ENCODE data around the gene SIGLEC6.
"Not testable (repeated sequence)": the region's sequence is repeated elsewhere in the genome, so short reads cannot be mapped to it uniquely, and the experiment has no call there.

SIGLEC6 gene

DNA sequence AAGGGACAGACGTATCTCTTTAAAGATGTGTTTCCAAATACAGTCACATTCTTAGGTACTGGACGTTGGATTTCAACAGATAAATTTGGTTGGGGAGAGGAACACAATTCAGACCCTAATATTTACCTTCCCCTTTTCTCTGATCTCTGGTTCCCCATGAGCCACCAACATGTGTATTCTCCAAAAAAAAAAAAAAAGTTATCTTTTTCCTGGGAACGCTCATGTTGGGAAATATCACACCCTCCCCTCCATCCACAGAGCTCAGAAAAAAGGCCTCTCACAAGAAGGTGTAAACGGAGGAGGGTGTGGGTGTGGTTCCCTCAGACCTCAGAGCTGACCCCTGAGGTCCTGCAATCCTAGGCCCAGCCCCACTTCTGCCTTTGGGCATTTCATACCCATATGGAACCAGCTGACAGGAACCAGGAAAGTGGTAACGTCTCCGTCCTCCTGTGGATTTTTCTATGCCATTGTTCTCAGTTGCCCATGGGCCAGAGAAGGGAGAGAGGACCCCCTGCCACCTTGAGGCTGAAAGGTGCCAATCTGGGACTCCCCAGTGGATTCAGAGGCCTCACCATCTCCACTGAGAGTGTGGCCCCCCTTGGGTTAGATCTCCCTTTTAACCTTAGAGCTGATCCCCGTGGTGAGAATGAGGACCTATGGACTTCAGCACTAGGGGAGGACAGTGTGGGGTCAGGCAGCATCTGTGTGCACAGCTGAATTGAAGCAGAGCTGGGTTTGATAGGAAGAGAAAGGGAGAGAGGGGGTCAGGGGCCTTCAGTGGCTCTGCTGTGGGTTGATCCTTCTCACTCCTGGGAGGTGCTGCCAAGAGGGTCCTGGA, 21.4 kb downstream of the SIGLEC6 start:
- Mint-ChIP-seq H3K9me3 (no peaks in the 10 kb centered on the region), H3K27me3 (peaks cover 9 to 20% of the 10 kb centered on the region in 2 donors), H3K27ac (no peak overlapping the region), H3K36me3 (no peaks in the 10 kb centered on the region), H3K4me1 (peaks cover 0 to 3% of the 10 kb centered on the region in 2 donors), H3K4me3 (no peak overlapping the region)
- no peak for ATAC-seq (replicated peaks)
- DNase-seq: no peak

DNA sequence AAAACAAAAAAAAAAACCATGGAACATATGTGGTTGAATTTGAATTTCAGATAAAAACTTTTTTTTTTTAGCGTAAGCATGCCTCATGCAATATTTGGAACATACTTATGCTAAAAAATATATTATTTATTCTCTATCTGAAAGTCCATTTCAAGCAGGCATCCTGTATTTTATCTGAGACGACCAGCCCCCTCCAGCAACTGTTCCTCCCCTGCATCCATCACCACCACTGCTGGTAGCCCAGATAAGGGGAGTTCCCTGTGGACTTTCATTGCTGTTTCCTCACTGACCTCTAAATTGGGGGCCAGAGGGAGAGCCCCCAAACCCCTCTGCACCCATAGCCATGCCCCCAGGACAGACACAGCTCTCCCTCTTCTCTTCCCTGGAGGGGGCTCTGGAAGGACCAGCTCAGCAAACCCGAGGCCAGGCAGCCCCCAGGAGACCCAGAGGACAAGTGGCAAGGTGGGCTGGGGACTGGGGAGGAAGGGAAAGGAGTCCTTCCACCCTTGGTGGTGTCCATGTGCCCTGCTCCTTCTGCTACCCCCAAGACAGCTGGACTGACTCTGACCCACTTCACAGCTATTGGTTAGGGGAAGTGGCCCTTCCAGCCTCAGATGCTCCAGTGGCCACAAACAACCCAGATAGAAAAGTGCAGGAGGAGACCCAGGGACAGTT, 23.3 kb downstream of the SIGLEC6 start:
- peaks cover 18 to 26% of the 10 kb centered on the region in 2 donors for H3K27me3 Mint-ChIP-seq
- peaks cover 3% of the 10 kb centered on the region in 2 donors for H3K4me1 Mint-ChIP-seq
- peaks cover 0 to 5% of the 10 kb centered on the region in 2 donors for H3K36me3 Mint-ChIP-seq
- no peak overlapping the region for H3K27ac Mint-ChIP-seq
- ATAC-seq (replicated peaks): no peak
- peaks cover 4 to 9% of the 10 kb centered on the region in 2 donors for H3K9me3 Mint-ChIP-seq
- H3K4me3 Mint-ChIP-seq: no peak overlapping the region
- DNase-seq: no peak

DNA sequence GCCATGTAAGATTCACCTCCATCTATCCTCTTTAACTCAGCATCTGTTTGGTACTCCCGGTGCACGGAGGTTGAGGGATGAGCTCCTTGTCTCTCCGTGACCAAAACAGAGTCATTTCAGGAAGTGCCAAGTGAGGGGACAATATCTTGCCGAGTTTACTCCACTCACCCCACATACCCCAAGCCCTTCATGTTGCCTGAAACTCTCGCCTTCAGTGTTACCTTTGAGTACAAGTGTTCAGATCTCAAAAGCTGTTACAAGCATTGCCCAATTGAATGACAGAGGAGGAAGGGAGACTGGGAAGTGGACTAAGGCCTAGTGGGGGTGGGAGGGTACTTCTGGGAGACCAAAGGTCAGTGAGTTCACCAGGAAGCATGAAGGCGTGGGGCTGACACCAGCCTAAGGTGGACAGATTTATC, 23.8 kb downstream of the SIGLEC6 start:
- Mint-ChIP-seq H3K27me3 (peaks cover 18 to 26% of the 10 kb centered on the region in 2 donors), H3K27ac (peak overlapping the region; percentile 9), H3K4me3 (no peak overlapping the region), H3K9me3 (peaks cover 4 to 9% of the 10 kb centered on the region in 2 donors), H3K36me3 (peaks cover 0 to 5% of the 10 kb centered on the region in 2 donors), H3K4me1 (peaks cover 3 to 4% of the 10 kb centered on the region in 2 donors)
- ATAC-seq (replicated peaks): no peak
- no peak for DNase-seq

DNA sequence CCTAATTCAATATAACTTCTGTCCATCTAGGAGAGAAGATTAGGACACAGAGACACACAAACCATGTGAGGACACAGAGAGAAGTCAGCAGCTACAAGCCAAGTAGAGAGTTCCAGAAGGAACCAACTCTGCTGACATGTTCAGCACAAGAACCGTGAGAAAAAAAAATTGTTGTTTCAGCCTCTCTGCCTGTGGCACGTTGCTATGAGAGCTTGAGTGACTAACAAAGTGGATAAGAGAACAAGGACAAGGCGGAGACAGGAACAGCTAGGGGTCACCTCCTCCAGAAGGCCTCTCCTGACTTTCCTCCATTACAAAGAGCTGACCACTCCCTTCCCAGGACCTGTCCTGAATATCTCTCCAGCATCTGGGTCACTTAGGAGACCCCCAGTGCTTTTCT, 24.3 kb downstream of the SIGLEC6 start:
- Mint-ChIP-seq H3K27ac (peak overlapping the region; percentile 9), H3K36me3 (peaks cover 0 to 5% of the 10 kb centered on the region in 2 donors), H3K9me3 (peaks cover 4 to 9% of the 10 kb centered on the region in 2 donors), H3K4me3 (no peak overlapping the region), H3K27me3 (peaks cover 18 to 29% of the 10 kb centered on the region in 2 donors), H3K4me1 (peaks cover 5 to 8% of the 10 kb centered on the region in 2 donors)
- no peak for ATAC-seq (replicated peaks)
- no peak for DNase-seq

DNA sequence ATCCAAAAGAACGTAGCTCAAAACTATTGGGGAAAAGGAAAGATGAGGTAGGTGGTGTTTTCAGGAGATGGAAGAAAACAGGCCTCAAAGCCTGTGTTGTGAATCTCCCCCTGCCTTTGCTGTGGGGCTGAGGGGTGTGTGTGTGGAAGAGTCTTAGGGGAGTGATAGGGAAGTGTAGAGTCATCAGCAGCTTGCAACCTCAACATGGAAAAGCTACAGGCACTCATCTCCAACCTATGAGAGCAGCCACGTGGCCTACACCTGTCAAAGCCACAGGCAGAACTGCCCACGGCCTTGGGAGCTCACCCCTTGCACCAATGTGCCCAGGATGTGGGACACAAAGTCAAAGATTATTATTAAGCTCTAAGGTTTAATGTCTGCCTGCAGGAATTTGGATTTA, 25.6 kb downstream of the SIGLEC6 start:
- H3K36me3 Mint-ChIP-seq: peaks cover 0 to 5% of the 10 kb centered on the region in 2 donors

DNA sequence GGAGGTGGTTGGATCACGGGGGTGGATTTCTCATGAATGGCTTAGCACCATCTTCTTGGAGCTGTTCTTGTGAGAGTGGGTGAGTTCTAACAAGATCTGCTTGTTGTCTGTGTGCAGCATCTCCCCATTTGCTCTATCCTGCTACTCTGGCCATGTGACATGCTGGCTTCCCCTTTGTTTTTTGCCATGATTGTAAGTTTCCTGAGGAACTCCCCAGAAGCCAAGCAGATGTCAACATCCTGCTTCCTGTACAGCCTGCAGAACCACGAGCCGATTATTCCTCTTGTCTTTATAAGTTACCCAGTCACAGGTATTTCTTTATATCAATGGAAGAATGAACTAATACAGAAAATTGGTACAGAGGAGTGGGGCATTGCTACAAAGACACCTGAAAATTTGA, 27.6 kb downstream of the SIGLEC6 start:
- ATAC-seq (replicated peaks): no peak
- H3K4me3 Mint-ChIP-seq: no peak overlapping the region
- H3K27me3 Mint-ChIP-seq: peaks cover 17 to 25% of the 10 kb centered on the region in 2 donors

More for the DNA sequence above, 25.6 kb downstream of the SIGLEC6 start:
- Mint-ChIP-seq H3K9me3 (peaks cover 4 to 9% of the 10 kb centered on the region in 2 donors), H3K4me3 (no peak overlapping the region), H3K27me3 (peaks cover 18 to 29% of the 10 kb centered on the region in 2 donors), H3K4me1 (peaks cover 16 to 21% of the 10 kb centered on the region in 2 donors), H3K27ac (no peak overlapping the region)
- DNase-seq (no peak), ATAC-seq (replicated peaks) (no peak)

DNA sequence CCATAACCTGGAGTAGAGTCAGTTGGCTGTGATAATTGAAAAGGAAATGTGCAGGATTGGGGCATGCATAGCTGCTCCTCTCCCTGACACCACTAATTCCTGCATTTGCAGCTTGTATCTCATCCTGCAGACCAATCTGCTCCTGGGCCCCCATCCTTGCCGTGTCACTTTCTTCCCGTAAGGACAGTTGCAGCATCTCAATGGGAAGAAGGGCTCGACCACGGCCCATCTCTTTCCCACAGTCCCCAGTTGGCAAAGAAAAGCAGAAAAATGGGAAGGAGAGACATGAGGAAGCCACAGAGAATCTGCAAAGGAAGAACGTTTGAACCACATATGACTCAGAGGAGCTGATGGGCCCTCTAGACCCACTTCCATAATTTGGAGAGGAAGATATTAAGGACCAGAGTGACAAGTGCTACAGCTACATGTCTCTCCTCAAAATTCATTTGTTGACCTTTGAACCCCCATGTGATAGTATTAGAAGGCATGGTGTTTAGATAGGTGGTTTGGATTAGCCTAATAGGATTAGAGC, 28.1 kb downstream of the SIGLEC6 start:
- Mint-ChIP-seq H3K27ac (no peak overlapping the region), H3K36me3 (peaks cover 0 to 5% of the 10 kb centered on the region in 2 donors), H3K27me3 (peaks cover 17 to 23% of the 10 kb centered on the region in 2 donors), H3K4me1 (peaks cover 15 to 23% of the 10 kb centered on the region in 2 donors), H3K9me3 (peaks cover 4 to 9% of the 10 kb centered on the region in 2 donors), H3K4me3 (no peak overlapping the region)
- ATAC-seq (replicated peaks) (no peak), DNase-seq (no peak)

More for the DNA sequence above, 27.6 kb downstream of the SIGLEC6 start:
- Mint-ChIP-seq H3K27ac (no peak overlapping the region), H3K4me1 (peaks cover 17 to 23% of the 10 kb centered on the region in 2 donors), H3K9me3 (peaks cover 4 to 9% of the 10 kb centered on the region in 2 donors), H3K36me3 (peaks cover 0 to 5% of the 10 kb centered on the region in 2 donors)
- no peak for DNase-seq

DNA sequence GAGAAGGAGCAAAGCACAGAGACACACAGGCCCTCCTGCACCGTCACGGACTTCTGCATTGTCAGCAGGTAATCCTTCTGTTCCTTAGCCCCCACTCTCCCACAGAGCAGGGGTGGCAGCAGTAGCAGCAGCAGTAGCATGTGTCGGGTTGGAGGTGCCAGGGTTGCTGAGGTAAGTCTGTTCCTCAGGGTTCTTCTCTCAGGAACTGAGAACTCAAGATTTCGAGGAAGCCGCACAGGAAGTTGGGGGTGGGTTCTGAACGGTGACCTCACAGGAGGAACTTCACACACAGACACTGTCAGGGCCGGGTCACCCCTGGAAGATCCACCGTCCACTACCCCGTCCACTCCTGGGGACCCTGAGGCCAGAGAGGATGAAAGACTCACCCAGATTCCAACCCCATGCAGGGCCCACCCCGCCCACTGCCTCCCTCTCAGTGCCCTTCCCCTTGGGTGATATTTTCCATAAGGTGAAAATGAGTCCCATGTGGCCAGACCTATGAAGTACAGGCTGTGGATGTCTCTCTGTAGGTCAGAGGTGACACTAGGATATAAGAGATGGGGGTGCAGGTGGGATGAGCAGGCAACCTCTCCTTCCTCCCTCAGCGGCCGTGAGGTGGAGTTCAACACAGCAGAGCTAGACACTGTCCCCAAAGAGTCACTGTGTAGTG, 29.7 kb downstream of the SIGLEC6 start, which contains the start of gene SIGLEC12:
TSS of gene SIGLEC12 (minus strand) at position 207 of the 670 bp plus-strand sequence. CDS start at position 140, 67 bp downstream.
- peaks cover 4 to 9% of the 10 kb centered on the region in 2 donors for H3K9me3 Mint-ChIP-seq
- peaks cover 0 to 5% of the 10 kb centered on the region in 2 donors for H3K36me3 Mint-ChIP-seq
- ATAC-seq (replicated peaks) (peak; percentile 89 to 92), DNase-seq (peak; percentile 12)
- H3K4me3 Mint-ChIP-seq: peak within 1 kb of the TSS; percentile 42 to 62
- H3K27me3 Mint-ChIP-seq: peaks cover 21 to 27% of the 10 kb centered on the region in 2 donors
- peaks cover 14 to 23% of the 10 kb centered on the region in 2 donors for H3K4me1 Mint-ChIP-seq
- H3K27ac Mint-ChIP-seq: peak within 1 kb of the TSS; percentile 62

DNA sequence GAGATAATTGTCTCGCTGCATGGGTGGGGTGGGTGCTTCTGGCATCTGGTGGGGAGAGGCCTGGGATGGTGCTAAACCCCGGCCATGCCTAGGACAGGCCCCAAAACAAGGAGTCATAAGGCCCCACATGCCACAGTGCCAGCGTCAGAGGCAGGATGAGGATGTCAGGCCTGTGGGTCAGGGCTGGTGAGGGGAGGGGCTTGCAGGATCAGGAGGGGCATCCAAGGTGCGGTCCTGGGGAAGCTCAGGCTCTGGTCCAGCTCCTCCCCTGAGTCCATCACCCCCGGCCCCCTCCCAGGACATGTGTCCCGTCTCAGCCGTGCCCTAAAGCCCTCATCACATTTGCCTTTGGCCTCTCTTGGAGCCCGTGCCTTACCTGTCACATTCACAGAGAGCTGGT, 30.5 kb downstream of the SIGLEC6 start:
- H3K9me3 Mint-ChIP-seq; DNase-seq; H3K4me3 Mint-ChIP-seq; H3K36me3 Mint-ChIP-seq; ATAC-seq (replicated peaks): not testable (repeated sequence)
- Mint-ChIP-seq H3K4me1 (peaks cover 14 to 23% of the 10 kb centered on the region in 2 donors), H3K27me3 (peaks cover 21 to 27% of the 10 kb centered on the region in 2 donors), H3K27ac (peak overlapping the region; percentile 62)

DNA sequence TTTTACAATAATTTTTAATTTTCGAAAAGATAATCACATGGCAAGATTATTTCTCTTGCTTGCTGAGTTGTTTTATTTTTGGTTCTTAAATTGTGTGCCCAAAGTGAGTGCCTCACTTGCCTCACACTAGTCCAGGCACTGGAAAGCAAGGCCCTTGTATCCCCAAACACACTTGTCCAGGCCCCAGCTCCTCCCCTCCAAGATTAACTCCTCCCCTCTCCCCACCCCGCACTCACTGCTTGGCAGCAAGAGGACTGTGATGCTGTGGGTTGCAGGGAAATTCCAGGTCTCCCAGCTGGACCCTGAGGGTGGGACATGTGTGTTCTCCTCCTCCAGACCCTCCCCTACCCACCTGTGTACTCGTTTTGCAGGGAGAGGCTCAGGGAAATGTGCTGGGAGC, 33.8 kb downstream of the SIGLEC6 start:
- H3K4me1 Mint-ChIP-seq: peaks cover 14 to 19% of the 10 kb centered on the region in 2 donors
- DNase-seq: no peak
- H3K27me3 Mint-ChIP-seq: peaks cover 24 to 33% of the 10 kb centered on the region in 2 donors
- H3K9me3 Mint-ChIP-seq: no peaks in the 10 kb centered on the region
- H3K36me3 Mint-ChIP-seq: no peaks in the 10 kb centered on the region
- no peak for ATAC-seq (replicated peaks)
- H3K4me3 Mint-ChIP-seq: no peak overlapping the region
- H3K27ac Mint-ChIP-seq: no peak overlapping the region

DNA sequence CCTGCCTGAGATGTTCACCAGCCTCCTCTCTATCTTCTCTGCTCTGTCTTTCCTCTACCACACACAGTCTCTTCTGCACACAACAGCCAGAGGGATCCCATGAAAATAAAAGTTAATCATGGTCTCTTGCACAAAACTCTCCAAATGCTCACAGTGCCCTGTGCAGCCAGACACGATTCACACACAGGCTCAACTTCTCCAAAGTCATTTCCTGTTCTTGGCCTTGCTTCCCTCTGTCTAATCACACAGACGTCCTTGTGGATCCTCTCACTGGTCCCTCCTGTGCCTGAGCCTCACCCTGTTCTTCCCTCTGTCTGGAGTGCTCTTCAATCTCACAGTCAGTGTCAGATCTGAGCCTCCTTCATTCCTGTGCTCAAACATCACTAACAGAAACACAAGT, 37.7 kb downstream of the SIGLEC6 start:
- Mint-ChIP-seq H3K9me3 (no peaks in the 10 kb centered on the region), H3K36me3 (no peaks in the 10 kb centered on the region), H3K27me3 (peaks cover 28 to 34% of the 10 kb centered on the region in 2 donors), H3K27ac (no peak overlapping the region), H3K4me3 (no peak overlapping the region), H3K4me1 (peaks cover 3 to 6% of the 10 kb centered on the region in 2 donors)
- DNase-seq: no peak
- ATAC-seq (replicated peaks): no peak

DNA sequence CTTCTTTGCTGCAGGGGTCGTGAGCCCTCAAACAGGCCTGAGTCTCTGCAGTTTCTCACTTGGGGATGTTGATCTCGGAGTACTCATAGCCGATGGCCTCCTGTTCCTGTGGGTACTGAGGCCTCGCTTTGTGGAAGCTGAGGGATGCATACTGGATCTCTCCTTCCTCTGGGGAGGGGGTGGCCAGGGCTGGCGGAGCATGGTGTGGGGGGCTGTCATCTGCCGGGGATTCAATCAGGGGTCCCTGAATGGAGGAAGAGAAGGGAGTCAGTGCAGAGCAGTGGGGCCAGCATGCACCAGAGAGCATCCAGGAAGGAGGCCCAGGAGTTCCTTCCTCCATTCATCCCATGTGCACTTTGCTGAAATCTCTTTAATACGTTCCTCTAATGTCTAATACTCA, 39.9 kb downstream of the SIGLEC6 start:
- H3K27ac Mint-ChIP-seq: no peak overlapping the region
- ATAC-seq (replicated peaks) (no peak), DNase-seq (no peak)
- no peaks in the 10 kb centered on the region for H3K9me3 Mint-ChIP-seq
- H3K36me3 Mint-ChIP-seq: no peaks in the 10 kb centered on the region
- peaks cover 18 to 31% of the 10 kb centered on the region in 2 donors for H3K27me3 Mint-ChIP-seq
- peaks cover 3 to 12% of the 10 kb centered on the region in 2 donors for H3K4me1 Mint-ChIP-seq
- no peak overlapping the region for H3K4me3 Mint-ChIP-seq

DNA sequence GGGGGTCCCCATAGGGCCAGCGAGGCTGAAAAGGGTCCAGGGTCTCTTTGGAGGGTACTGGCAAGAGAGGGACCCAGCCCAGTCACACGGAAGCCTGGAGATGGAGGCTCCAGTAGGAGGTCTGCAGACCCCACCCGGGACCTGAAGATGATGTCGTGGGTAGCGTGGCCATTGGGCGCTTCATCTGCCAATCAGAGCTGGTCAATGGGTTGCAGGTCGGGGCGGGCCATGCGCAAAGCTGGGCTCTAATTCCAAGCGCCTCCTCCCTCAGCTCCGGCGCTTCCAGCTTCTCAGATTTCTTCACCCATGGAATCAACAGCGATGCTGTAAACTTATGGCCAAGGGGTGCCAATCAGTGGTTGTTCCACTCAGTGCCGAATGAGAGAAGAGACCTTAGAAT, 40.8 kb downstream of the SIGLEC6 start:
- peaks cover 3 to 12% of the 10 kb centered on the region in 2 donors for H3K4me1 Mint-ChIP-seq
- H3K27ac Mint-ChIP-seq: no peak overlapping the region
- no peak overlapping the region for H3K4me3 Mint-ChIP-seq
- no peak for ATAC-seq (replicated peaks)
- no peak for DNase-seq
- peaks cover 18 to 33% of the 10 kb centered on the region in 2 donors for H3K27me3 Mint-ChIP-seq
- no peaks in the 10 kb centered on the region for H3K36me3 Mint-ChIP-seq
- peaks cover 0 to 4% of the 10 kb centered on the region in 2 donors for H3K9me3 Mint-ChIP-seq

DNA sequence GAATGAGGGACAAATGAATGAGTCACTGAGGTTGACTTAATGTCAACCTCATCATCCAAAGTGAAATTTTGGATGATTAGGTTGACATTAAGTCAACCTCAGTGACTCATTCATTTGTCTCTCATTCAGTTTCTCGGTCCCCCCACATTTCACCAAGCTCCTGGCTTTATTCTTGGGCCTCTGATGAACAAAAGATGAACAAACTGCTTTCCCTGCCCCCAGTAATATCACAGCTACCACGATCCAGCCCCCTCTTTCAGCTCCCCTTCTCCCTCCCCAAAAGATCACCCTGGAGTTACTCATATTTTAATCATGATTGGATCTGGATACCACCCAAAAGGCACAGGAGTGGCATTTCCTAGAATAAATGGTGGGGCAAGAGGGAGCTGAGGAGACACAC, 42.4 kb downstream of the SIGLEC6 start:
- Mint-ChIP-seq H3K9me3 (peaks cover 0 to 4% of the 10 kb centered on the region in 2 donors), H3K36me3 (no peaks in the 10 kb centered on the region), H3K27ac (no peak overlapping the region), H3K4me1 (peaks cover 3 to 12% of the 10 kb centered on the region in 2 donors), H3K4me3 (no peak overlapping the region), H3K27me3 (peaks cover 31 to 43% of the 10 kb centered on the region in 2 donors)
- ATAC-seq (replicated peaks): peak; percentile 51 to 57
- DNase-seq: no peak

All from stimulated activated naive B cell treated with anti-CD40 and anti-IgM and Interleukin-4, amounts not matched to agents 10 μg/mL and 1 μg/mL and 100 μg/mL, for 72 hours (primary cell).